HFF-Myc (cell line): Measurements from ENCODE around the gene RBM34.

ENCODE experiments used
- DNase-seq: peaks from one replicate; pipeline ENCODE4 v3.0.0-alpha.2; 2011; ENCODE audit warnings: low read depth; ENCODE audit errors: extremely low read depth
- H3K4me3 ChIP-seq: replicated peaks from 2 replicates; pipeline ENCODE4 v1.5.1; 2011; ENCODE audit warnings: low read depth, mild to moderate bottlenecking, control low read depth, low read length
- CTCF ChIP-seq: IDR thresholded peaks from 2 replicates; pipeline ENCODE4 v1.5.1; 2012; ENCODE audit warnings: mild to moderate bottlenecking, low read depth, low read length, control low read depth; ENCODE audit errors: missing control alignments

Gene RBM34

GRCh38 chr1:235152235-235152634, 8.8 kb downstream of the RBM34 start:
- no peak for TF ChIP-seq CTCF
- no peak overlapping the region for H3K4me3 ChIP-seq
- no peak for DNase-seq

DNA sequence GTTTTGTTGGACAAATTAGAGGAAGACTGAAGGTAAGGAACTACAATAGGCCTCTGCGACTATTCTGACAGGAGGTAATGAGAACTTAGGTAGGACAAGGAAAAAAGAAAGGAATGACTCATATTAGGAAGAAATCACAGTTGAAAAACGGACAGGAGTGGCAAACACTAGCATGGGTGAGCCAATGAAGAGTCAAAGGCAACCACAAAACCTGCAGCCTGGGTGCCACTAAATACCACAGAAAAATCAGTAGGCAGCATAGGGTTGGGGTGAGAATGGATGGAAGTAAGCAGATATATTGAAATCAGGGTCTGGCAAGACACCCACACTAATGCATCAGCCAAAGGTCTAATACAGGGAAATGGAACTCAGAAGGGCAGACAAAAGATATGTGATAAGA, 10.0 kb downstream of the RBM34 start:
- no peak for DNase-seq
- H3K4me3 ChIP-seq, result no peak overlapping the region
- no peak for TF ChIP-seq CTCF

- no peak for TF ChIP-seq CTCF
- H3K4me3 ChIP-seq, result no peak overlapping the region
- no peak for DNase-seq
These were observed 11.2 kb downstream of the RBM34 start for GRCh38 chr1:235149824-235150223.

- no peak for TF ChIP-seq CTCF
- no peak overlapping the region for H3K4me3 ChIP-seq
- DNase-seq, result no peak
These were observed 13.8 kb downstream of the RBM34 start for GRCh38 chr1:235147269-235147668.

GRCh38 chr1:235145639-235146038, 15.4 kb downstream of the RBM34 start:
- TF ChIP-seq CTCF, result no peak
- no peak overlapping the region for H3K4me3 ChIP-seq
- DNase-seq, result no peak

GRCh38 chr1:235142991-235143390, 18.1 kb downstream of the RBM34 start:
- DNase-seq, result no peak
- no peak overlapping the region for H3K4me3 ChIP-seq
- TF ChIP-seq CTCF, result no peak

DNA sequence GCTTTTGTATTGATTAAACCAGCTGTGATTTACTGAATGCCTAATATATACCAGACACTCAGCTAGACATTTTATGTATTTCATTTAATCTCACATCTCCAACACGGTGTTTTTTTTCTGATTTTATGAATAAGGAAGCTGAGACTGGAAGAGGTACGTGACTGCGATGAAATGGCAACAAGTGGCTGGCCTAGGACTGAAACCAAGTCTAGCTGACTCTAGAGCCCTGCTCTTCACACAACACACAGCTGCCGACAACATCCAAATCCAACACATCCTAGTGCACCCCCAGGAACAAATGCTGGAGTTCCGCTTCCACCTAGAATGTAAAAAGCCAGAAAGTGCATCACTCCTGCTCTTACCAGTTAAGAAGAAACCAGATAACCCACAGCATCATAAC, 21.7 kb downstream of the RBM34 start:
- DNase-seq, result no peak
- no peak for TF ChIP-seq CTCF
- no peak overlapping the region for H3K4me3 ChIP-seq
